Urothelium cell line (cell line): Measurements from ENCODE around the gene NAA35.
"Not testable (repeated sequence)": the region's sequence is repeated elsewhere in the genome, so short reads cannot be mapped to it uniquely, and the experiment has no call there.

Source experiments
- DNase-seq: peaks from one replicate; pipeline ENCODE4 v3.0.0; 2011; ENCODE audit warnings: low spot score, mixed read lengths
- FAIRE-seq: peaks from 2 replicates; lab custom pipeline; 2011; peaks lifted over from hg19 to GRCh38; lab: Jason Lieb, UNC

The NAA35 gene

GRCh38 chr9:85940832-85941621, at the start of gene NAA35:
Gene NAA35 (plus strand): TSS chr9:85941146. CDS start chr9:85942160, 1,014 bp downstream.
- FAIRE-seq (no peak), DNase-seq (peak; percentile 98)

DNA sequence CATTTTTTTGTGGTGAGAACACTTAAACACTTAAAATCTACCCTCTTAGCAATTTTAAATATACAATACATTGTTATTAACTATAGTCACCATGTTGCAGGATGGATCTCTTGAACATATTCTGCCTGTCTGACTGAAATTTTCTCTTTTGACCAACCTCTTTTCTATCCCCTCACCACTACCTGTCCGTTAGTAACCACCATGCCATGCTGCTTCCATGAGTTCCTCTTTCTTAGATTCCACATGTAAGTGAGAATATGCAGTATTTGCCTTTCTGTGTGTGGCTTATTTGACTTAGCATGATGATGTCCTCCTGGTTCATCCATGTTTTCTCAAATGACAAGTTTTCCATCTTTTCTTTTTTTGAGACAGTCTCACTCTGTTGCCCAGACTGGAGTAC, 48.5 kb upstream of the NAA35 start:
- FAIRE-seq, result no peak
- no peak for DNase-seq

- no peak for FAIRE-seq
- DNase-seq, result no peak
Measured at GRCh38 chr9:85895685-85896084, 45.3 kb upstream of the NAA35 start.

DNA sequence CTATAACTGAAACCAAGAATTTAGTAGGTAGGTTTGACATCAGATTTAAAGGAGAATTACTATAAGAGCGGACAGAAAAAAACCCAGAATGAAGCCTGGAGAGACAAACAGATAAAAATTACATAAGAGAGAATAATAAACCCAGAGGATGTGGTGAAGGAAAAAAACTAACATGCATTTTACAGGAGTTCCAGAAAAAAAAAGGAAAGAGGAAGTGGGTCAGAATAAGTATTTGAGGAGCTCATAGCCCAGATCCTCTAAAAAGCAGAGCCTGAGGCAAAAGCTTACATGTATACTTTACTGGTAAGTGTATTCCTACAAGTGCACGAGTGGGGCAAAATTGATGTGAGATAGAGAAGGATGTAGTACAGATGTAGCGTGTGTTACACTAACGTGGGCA, 43.1 kb upstream of the NAA35 start:
- peak; percentile 30 for FAIRE-seq

DNA sequence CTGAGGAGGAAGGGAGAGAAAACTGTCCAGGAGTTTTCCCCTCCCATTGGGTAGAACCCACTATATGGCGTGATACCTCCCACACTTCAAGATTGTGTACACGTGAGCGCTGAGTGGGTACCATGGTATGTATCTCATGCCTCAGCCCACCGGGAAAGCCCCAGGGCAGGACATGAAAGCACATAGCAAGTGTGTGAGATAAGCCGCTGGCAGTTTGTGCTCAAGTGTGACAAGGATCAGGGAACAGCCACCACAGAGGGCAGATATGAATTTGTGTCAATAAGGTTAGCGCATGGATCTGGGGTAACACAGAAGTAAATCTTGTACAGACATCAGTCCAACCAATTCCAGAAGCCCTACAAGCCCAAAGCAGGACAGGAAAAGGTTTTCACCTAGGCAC, 42.6 kb upstream of the NAA35 start:
- FAIRE-seq (no peak), DNase-seq (no peak)

More for the DNA sequence above, 43.1 kb upstream of the NAA35 start:
- no peak for DNase-seq

DNA sequence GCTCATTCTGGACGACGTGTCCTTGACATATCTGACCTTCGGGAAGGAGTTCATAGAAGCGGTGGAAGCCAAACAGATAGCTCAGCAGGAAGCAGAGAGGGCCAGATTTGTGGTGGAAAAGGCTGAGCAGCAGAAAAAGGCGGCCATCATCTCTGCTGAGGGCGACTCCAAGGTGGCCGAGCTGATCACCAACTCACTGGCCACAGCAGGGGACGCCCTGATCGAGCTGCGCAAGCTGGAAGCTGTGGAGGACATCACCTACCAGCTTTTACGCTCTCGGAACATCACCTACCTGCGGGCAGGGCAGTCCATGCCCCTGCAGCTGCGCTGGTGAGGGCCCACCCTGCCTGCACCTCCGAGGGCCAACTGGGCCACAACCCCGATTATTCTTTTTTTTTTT, 41.6 kb upstream of the NAA35 start:
- no peak for FAIRE-seq

DNA sequence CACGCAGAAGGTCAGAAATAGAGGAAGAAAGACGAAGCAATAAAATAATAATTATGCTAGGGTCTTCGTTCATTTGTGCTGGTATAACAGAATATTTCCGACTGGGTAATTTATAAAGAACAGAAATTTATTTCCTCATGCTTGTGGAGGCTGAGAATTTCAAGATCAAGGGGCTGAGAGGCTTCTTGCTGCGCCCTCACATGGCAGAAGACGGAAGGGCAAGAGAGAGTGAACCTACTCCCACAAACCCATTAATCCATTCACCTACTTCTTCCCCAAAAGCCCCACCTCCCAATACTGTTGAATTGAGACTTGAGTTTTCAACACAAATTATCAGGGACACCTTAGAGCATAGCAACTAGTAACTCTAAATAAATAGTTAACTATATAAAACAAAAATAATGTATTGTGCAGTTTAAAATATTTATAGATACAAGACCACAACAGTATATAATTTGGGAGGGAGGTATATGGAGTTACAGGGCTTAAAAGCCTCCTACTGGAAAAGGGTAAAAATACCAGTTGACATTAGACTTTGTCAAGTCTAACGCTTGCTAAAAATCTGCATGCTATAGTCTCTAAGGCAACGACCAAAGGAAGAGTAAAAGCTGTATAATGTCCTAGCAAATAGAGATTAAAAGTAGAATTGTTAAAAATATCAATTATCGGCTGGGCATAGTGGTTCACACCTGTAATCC, 40.3 kb upstream of the NAA35 start:
- DNase-seq, result peak; percentile 14

More for the DNA sequence above, 41.6 kb upstream of the NAA35 start:
- DNase-seq, result no peak

GRCh38 chr9:85904975-85905374, 36.0 kb upstream of the NAA35 start:
- no peak for FAIRE-seq
- no peak for DNase-seq

More for the DNA sequence above, 40.3 kb upstream of the NAA35 start:
- no peak for FAIRE-seq

DNA sequence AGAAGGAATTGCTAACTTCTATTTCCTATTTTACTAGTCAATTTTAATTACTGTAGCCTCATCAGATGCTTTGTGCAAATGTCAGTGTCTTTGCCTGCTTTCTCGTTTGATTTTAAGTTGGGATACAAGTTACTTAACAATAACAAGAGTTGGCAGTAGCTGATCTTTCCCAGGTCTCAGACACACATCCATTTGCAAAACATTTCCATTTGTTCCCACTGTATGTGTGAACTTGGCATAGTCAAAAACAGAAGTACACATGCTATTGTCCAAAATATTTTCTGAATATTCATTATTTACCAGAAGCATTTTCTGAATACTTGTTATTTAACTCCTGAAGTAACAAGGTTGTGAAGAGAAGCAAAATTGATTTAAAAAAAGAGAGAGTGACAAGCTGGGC, 35.0 kb upstream of the NAA35 start:
- no peak for FAIRE-seq
- no peak for DNase-seq

- DNase-seq (no peak), FAIRE-seq (no peak)
Measured at GRCh38 chr9:85909390-85909789, 31.6 kb upstream of the NAA35 start.

DNA sequence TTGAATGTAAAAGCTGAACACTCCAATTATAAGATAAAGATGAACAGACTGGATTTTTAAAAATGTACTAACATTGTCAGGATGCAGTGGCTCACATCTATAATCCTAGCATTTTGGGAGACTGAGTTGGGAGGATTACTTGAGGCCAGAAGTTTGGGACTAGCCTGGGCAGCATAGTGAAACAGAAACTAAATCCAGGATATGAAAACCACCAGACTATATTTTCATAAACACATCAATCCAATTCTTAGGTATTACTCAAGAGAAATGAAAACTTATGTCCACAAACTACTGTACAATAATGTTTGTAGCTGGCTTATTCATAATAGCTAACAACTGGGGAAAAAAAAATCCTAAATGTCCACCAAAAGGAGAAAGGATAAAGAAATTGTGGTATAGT, 26.8 kb upstream of the NAA35 start:
- DNase-seq (no peak), FAIRE-seq (no peak)

DNA sequence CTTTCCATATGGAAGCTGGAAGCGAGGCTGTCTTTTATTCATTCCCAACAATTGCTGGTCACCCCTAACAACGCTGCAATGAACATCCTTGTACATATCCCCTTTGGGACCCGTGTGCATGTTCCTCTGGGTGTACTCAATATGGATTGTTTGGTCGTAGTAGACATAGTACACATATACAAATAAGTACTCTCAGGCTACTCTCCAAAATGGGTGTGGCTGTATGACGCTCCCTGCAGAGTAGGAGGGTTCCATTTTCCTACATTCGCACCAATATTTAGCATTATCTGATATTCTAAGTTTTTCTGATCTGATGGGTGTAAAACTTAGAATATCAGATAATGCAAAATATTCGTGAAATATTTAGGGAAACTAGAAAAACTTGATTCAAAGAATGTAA, 23.2 kb upstream of the NAA35 start:
- no peak for FAIRE-seq
- no peak for DNase-seq

- FAIRE-seq, result no peak
- no peak for DNase-seq
Measured at GRCh38 chr9:85925493-85925892, 15.5 kb upstream of the NAA35 start.

GRCh38 chr9:85927076-85927475, 13.9 kb upstream of the NAA35 start:
- DNase-seq (no peak), FAIRE-seq (no peak)

- FAIRE-seq, result no peak
- DNase-seq, result no peak
Measured at GRCh38 chr9:85931495-85931894, 9.5 kb upstream of the NAA35 start.

GRCh38 chr9:85935950-85936349, 5.0 kb upstream of the NAA35 start:
- DNase-seq, FAIRE-seq: not testable (repeated sequence)

GRCh38 chr9:85940275-85940831, 593 bp upstream of the NAA35 start:
- DNase-seq (peak; percentile 5), FAIRE-seq (no peak)

- DNase-seq (no peak), FAIRE-seq (no peak)
Measured at GRCh38 chr9:85941622-85941940, 635 bp downstream of the NAA35 start.

GRCh38 chr9:85941966-85942912, 1.3 kb downstream of the NAA35 start:
- no peak for DNase-seq
- no peak for FAIRE-seq

DNA sequence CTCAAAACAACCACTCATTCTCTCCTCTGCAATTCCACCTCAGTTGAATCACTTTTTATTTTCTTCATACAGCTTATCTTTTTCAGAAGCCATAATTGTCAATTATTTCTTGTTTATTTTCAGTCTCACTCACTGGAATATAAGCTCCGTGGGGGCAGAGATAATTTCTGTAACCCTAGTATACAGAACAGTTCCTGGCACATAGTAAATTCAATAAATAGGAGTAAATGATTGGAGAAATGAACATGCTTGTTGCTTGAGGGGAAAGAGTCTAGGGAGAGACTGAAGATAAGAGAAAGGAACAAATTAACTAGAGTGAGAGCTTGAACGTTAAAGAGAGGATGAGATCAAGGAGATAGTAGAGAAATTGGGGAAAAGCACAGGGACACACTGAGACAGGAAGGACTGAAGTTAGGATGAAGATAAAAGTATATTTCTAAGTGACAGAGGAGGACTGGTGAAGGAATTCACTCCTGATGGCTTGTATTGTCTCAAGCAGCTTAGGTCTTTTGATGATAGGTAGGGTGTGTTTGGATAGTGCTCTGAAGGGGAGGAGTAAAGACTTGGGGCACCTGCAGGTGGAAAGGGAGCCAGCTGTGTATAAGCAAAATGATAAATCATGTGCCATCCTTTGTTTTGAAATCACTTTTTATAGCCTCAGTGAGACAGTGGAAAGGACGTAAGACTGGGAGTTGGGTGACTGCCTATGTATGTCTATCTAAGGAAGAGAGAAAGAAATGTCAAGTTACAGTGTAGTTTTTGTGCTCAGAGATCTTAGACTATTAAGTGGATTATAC, 2.2 kb downstream of the NAA35 start:
- DNase-seq, result no peak
- FAIRE-seq, result no peak
